H9 (cell line): ENCODE data around the gene ZNF687. TPM values are rescaled to one million over a fixed set of nuclear protein-coding genes. Genes with fewer than 3 reads are reported as not detected.

Experiments used
- DNase-seq: peaks from one replicate; pipeline ENCODE4 v3.0.0-alpha.2; 2017
- H2AFZ ChIP-seq: one replicate; pipeline ENCODE4 v1.6.1; 2013; ENCODE audit warnings: mild to moderate bottlenecking, low read length, control low read depth, moderate library complexity
- H2AK5ac ChIP-seq: 2 replicates; pipeline ENCODE4 v1.6.1; 2013; ENCODE audit warnings: low read length, control low read depth, mixed read lengths; ENCODE audit not compliant: insufficient read length
- H2BK120ac ChIP-seq: one replicate; pipeline ENCODE4 v1.6.1; 2013; ENCODE audit warnings: low read depth, mild to moderate bottlenecking, low read length, control low read depth, inconsistent platforms; ENCODE audit not compliant: poor library complexity, severe bottlenecking
- H2BK12ac ChIP-seq: 2 replicates; pipeline ENCODE4 v1.6.1; 2013; ENCODE audit warnings: low read length, control low read depth, mixed read lengths, low read depth; ENCODE audit not compliant: insufficient read length
- H2BK15ac ChIP-seq: 2 replicates; pipeline ENCODE4 v1.6.1; 2013; ENCODE audit warnings: low read depth, low read length, control low read depth
- H2BK20ac ChIP-seq: one replicate; pipeline ENCODE4 v1.6.1; 2013; ENCODE audit warnings: low read depth, mild to moderate bottlenecking, low read length, control low read depth, inconsistent platforms; ENCODE audit not compliant: poor library complexity, severe bottlenecking
- H2BK5ac ChIP-seq: 2 replicates; pipeline ENCODE4 v1.6.1; 2013; ENCODE audit warnings: low read length, control low read depth, mixed read lengths; ENCODE audit not compliant: insufficient read length
- H3K14ac ChIP-seq: 2 replicates; pipeline ENCODE4 v1.6.1; 2013; ENCODE audit warnings: low read length, control low read depth; ENCODE audit not compliant: insufficient read depth
- H3K18ac ChIP-seq: 2 replicates; pipeline ENCODE4 v1.6.1; 2013; ENCODE audit warnings: low read depth, mild to moderate bottlenecking, mixed read lengths, low read length, control low read depth; ENCODE audit not compliant: insufficient read length
- H3K23ac ChIP-seq: 2 replicates; pipeline ENCODE4 v1.6.1; 2013; ENCODE audit warnings: low read length, control low read depth, mixed read lengths, low read depth; ENCODE audit not compliant: insufficient read length
- H3K23me2 ChIP-seq: 2 replicates; pipeline ENCODE4 v1.6.1; 2013; ENCODE audit warnings: low read depth, mild to moderate bottlenecking, mixed read lengths, low read length, control low read depth; ENCODE audit not compliant: insufficient read length, poor library complexity, severe bottlenecking
- H3K27ac ChIP-seq: 2 replicates; pipeline ENCODE4 v1.5.1; 2013; ENCODE audit warnings: low read length, control low read depth, mixed read lengths, low read depth; ENCODE audit not compliant: insufficient read length
- H3K27me3 ChIP-seq: 2 replicates; pipeline ENCODE4 v1.6.1; 2013; ENCODE audit warnings: low read length, control low read depth, inconsistent platforms; ENCODE audit not compliant: insufficient read depth
- H3K4ac ChIP-seq: 2 replicates; pipeline ENCODE4 v1.6.1; 2013; ENCODE audit warnings: low read depth, mild to moderate bottlenecking, control low read depth, inconsistent platforms, low read length, moderate library complexity
- H3K4me1 ChIP-seq: 2 replicates; pipeline ENCODE4 v1.6.1; 2013; ENCODE audit warnings: low read length, control low read depth, inconsistent platforms; ENCODE audit not compliant: insufficient read depth
- H3K4me2 ChIP-seq: 2 replicates; pipeline ENCODE4 v1.6.1; 2013; ENCODE audit warnings: low read length, control low read depth, mixed read lengths; ENCODE audit not compliant: insufficient read length, insufficient read depth
- H3K56ac ChIP-seq: 2 replicates; pipeline ENCODE4 v1.6.1; 2013; ENCODE audit warnings: low read depth, mild to moderate bottlenecking, mixed read lengths, low read length, control low read depth; ENCODE audit not compliant: insufficient read length
- H3K79me1 ChIP-seq: 2 replicates; pipeline ENCODE4 v1.6.1; 2013; ENCODE audit warnings: low read depth, mild to moderate bottlenecking, moderate library complexity, low read length, control low read depth, inconsistent platforms; ENCODE audit not compliant: insufficient read depth, poor library complexity, severe bottlenecking
- H3K79me2 ChIP-seq: 2 replicates; pipeline ENCODE4 v1.6.1; 2013; ENCODE audit warnings: low read length, control low read depth, inconsistent platforms; ENCODE audit not compliant: insufficient read depth
- H3K9ac ChIP-seq: 2 replicates; pipeline ENCODE4 v1.6.1; 2013; ENCODE audit warnings: low read length, control low read depth, mixed read lengths; ENCODE audit not compliant: insufficient read length; ENCODE audit errors: extremely low read depth
- H3K9me3 ChIP-seq: one replicate; pipeline ENCODE4 v1.6.1; 2013; ENCODE audit warnings: low read depth, low read length, inconsistent platforms; ENCODE audit not compliant: control insufficient read depth
- H3T11ph ChIP-seq: one replicate; pipeline ENCODE4 v1.6.1; 2013; ENCODE audit warnings: mild to moderate bottlenecking, low read length, control low read depth, inconsistent platforms
- H4K20me1 ChIP-seq: one replicate; pipeline ENCODE4 v1.6.1; 2013; ENCODE audit not compliant: control insufficient read depth, insufficient read length, insufficient read depth
- H4K5ac ChIP-seq: 2 replicates; pipeline ENCODE4 v1.6.1; 2013; ENCODE audit warnings: low read depth, mild to moderate bottlenecking, mixed read lengths, low read length, control low read depth; ENCODE audit not compliant: insufficient read length
- H4K8ac ChIP-seq: replicated peaks from 2 replicates; pipeline ENCODE4 v1.6.1; 2013; ENCODE audit warnings: low read length, control low read depth, mixed read lengths, low read depth; ENCODE audit not compliant: insufficient read length
- H4K91ac ChIP-seq: 2 replicates; pipeline ENCODE4 v1.6.1; 2013; ENCODE audit warnings: low read depth, mild to moderate bottlenecking, moderate library complexity, mixed read lengths, low read length, control low read depth; ENCODE audit not compliant: insufficient read length
- H3K27ac Mint-ChIP-seq, 3 experiments: 2 replicates in 2 of 3; 3 replicates in 1 of 3; pipeline ENCODE4 v1.8.0; 2020 to 2021; ENCODE audit warnings: mixed read lengths in 3 of 3, mild to moderate bottlenecking in 1 of 3, moderate library complexity in 1 of 3
- H3K27me3 Mint-ChIP-seq: 2 replicates; pipeline ENCODE4 v1.8.0; 2021; ENCODE audit warnings: low read depth, mild to moderate bottlenecking, moderate library complexity, mixed read lengths
- H3K36me3 Mint-ChIP-seq, 3 experiments: 2 replicates in 2 of 3; 3 replicates in 1 of 3; pipeline ENCODE4 v1.8.0; 2020 to 2021; ENCODE audit warnings: low read depth in 3 of 3, mixed read lengths in 3 of 3; ENCODE audit not compliant: insufficient read depth in 1 of 3
- H3K4me1 Mint-ChIP-seq, 2 experiments: 2 replicates each; pipeline ENCODE4 v1.8.0; 2020; ENCODE audit warnings: mixed read lengths in 2 of 2
- H3K4me3 Mint-ChIP-seq, 2 experiments: 2 replicates in 1 of 2; 3 replicates in 1 of 2; pipeline ENCODE4 v1.8.0; 2020 to 2021; ENCODE audit warnings: mild to moderate bottlenecking in 2 of 2, mixed read lengths in 2 of 2, moderate library complexity in 1 of 2
- H3K9me3 Mint-ChIP-seq, 2 experiments: 2 replicates in 1 of 2; 3 replicates in 1 of 2; pipeline ENCODE4 v1.8.0; 2020; ENCODE audit warnings: mild to moderate bottlenecking in 2 of 2, mixed read lengths in 2 of 2, moderate library complexity in 1 of 2
- CTCF ChIP-seq: fragments of 200-600 bp; sonication (generic); conservative IDR thresholded peaks from 3 replicates; pipeline ENCODE4 v1.8.0; 2021; ENCODE audit warnings: antibody characterized with exemption, mild to moderate bottlenecking
- WGBS: extraction: QIAGEN DNeasy Blood & Tissue Kit; methylation state at CpG from one replicate; pipeline ENCODE4 v1.1.7; 2013; ENCODE audit warnings: missing lambda C conversion rate, low lambda C conversion rate, mixed read lengths; ENCODE audit not compliant: insufficient read length; ENCODE audit errors: extremely low coverage; 5-methylcytosine and 5-hydroxymethylcytosine counted together
- total RNA-seq: library from RNA; stranded (reverse); gene quantifications from 2 replicates; pipeline ENCODE4 v1.2.1, GENCODE V29; 2021

ZNF687 gene
- total RNA-seq, 1 experiment from 2014 or later = 58.2 TPM

- no peak overlapping the region for H3K4me3 Mint-ChIP-seq
- no CpG with 5 or more reads among the region's 3 CpGs for WGBS
- H3K23ac ChIP-seq = no peak overlapping the region
These were observed 15.8 kb upstream of the ZNF687 start for GRCh38 chr1:151266315-151266714.

More at GRCh38 chr1:151266315-151266714, 15.8 kb upstream of the ZNF687 start:
- Histone ChIP-seq H3K27me3 (no peaks in the 10 kb centered on the region), H2AFZ (no peak overlapping the region), H2AK5ac (no peak overlapping the region), H3K4me1 (no peaks in the 10 kb centered on the region), H4K91ac (no peak overlapping the region), H3K4me2 (no peak overlapping the region), H3K27ac (no peak overlapping the region), H2BK12ac (no peak overlapping the region), H3K9ac (no peak overlapping the region), H4K5ac (no peak overlapping the region), H2BK20ac (no peak overlapping the region), H3K4ac (no peak overlapping the region), H3K9me3 (no peaks in the 10 kb centered on the region), H2BK5ac (no peak overlapping the region), H3K79me1 (no peaks in the 10 kb centered on the region), H2BK15ac (no peak overlapping the region), H3K79me2 (0 out of 2 replicates have a peak, but pooled peaks cover 3% of the 10 kb centered on the region), H4K8ac (no peak overlapping the region), H3K18ac (no peak overlapping the region), H3T11ph (no peak overlapping the region), H3K14ac (no peak overlapping the region), H3K23me2 (no peaks in the 10 kb centered on the region), H4K20me1 (no peaks in the 10 kb centered on the region), H2BK120ac (no peak overlapping the region), H3K56ac (no peak overlapping the region)
- Mint-ChIP-seq H3K4me1 (peaks cover 5% of the 10 kb centered on the region in 2 experiments; a peak in 2 of 4 replicates), H3K27ac (no peak overlapping the region; a peak in 1 of 7 replicates), H3K27me3 (no peaks in the 10 kb centered on the region), H3K9me3 (no peaks in the 10 kb centered on the region), H3K36me3 (peaks cover 44 to 69% (median 65%) of the 10 kb centered on the region in 3 experiments)
- no peak for DNase-seq
- no peak for TF ChIP-seq CTCF
